SK-N-MC (cell line): Measurements from ENCODE around the gene LATS2.
"Not testable (repeated sequence)": the region's sequence is repeated elsewhere in the genome, so short reads cannot be mapped to it uniquely, and the experiment has no call there.

Source experiments
- DNase-seq: peaks from one replicate; pipeline ENCODE4 v3.0.0-alpha.2; 2011; ENCODE audit warnings: low read depth, low spot score
- H3K27ac ChIP-seq: fragments of 200-600 bp; sonication (generic); 2 replicates; pipeline ENCODE4 v1.5.1; 2016; ENCODE audit warnings: mixed run types
- H3K36me3 ChIP-seq: fragments of 200-600 bp; sonication (generic); 2 replicates; pipeline ENCODE4 v1.6.1; 2017; ENCODE audit warnings: antibody characterized with exemption, low read length, mixed read lengths; ENCODE audit not compliant: insufficient read depth
- H3K4me3 ChIP-seq: fragments of 200-600 bp; sonication (generic); 2 replicates; pipeline ENCODE4 v1.5.1; 2016
- H3K9ac ChIP-seq: fragments of 200-600 bp; sonication (generic); 2 replicates; pipeline ENCODE4 v1.8.0; 2017; ENCODE audit warnings: mixed run types, mixed read lengths; ENCODE audit not compliant: insufficient read length
- H3K9me3 ChIP-seq: fragments of 200-600 bp; sonication (generic); 2 replicates; pipeline ENCODE4 v1.6.1; 2017; ENCODE audit warnings: low read depth, mild to moderate bottlenecking, antibody characterized with exemption, low read length, moderate library complexity, mixed read lengths
- EZH2 ChIP-seq: fragments of 200-600 bp; sonication (generic); IDR thresholded peaks from one replicate; pipeline ENCODE4 v1.6.1; 2017; ENCODE audit warnings: antibody characterized with exemption
- FOXP2 ChIP-seq: optimal IDR thresholded peaks from 2 replicates; pipeline ENCODE3; 2011; ENCODE audit warnings: mild to moderate bottlenecking, moderate library complexity; ENCODE audit not compliant: insufficient read depth; ENCODE audit errors: extremely low read length, control extremely low read depth
- POLR2AphosphoS5 ChIP-seq: IDR thresholded peaks from 2 replicates; pipeline ENCODE4 v1.6.1; 2012; ENCODE audit warnings: mild to moderate bottlenecking, low read depth, low read length, borderline replicate concordance

LATS2 gene

GRCh38 chr13:20967340-20967739 is 94.0 kb downstream of the LATS2 start:
- H3K27ac ChIP-seq: no peak overlapping the region

GRCh38 chr13:20964904-20965303 is 96.5 kb downstream of the LATS2 start:
- Histone ChIP-seq H3K27ac (no peak overlapping the region), H3K36me3 (no peaks in the 10 kb centered on the region), H3K9ac (no peak overlapping the region), H3K4me3 (no peak overlapping the region), H3K9me3 (no peaks in the 10 kb centered on the region)
- DNase-seq: no peak
- TF ChIP-seq POLR2AphosphoS5: no peak
- TF ChIP-seq EZH2: no peak
- TF ChIP-seq FOXP2: no peak

More at GRCh38 chr13:20967340-20967739, 94.0 kb downstream of the LATS2 start:
- Histone ChIP-seq H3K9me3 (no peaks in the 10 kb centered on the region), H3K36me3 (no peaks in the 10 kb centered on the region), H3K9ac (no peak overlapping the region), H3K4me3 (no peak overlapping the region)
- TF ChIP-seq FOXP2 (no peak), EZH2 (no peak), POLR2AphosphoS5 (no peak)
- no peak for DNase-seq

- H3K36me3 ChIP-seq, DNase-seq, H3K9ac ChIP-seq, H3K4me3 ChIP-seq, H3K9me3 ChIP-seq, H3K27ac ChIP-seq: not testable (repeated sequence)
Measured at GRCh38 chr13:20961663-20962062, 99.7 kb downstream of the LATS2 start.

GRCh38 chr13:20960663-20961309 is 100.6 kb downstream of the LATS2 start:
- no peak for DNase-seq
- H3K9me3 ChIP-seq: no peaks in the 10 kb centered on the region
- H3K4me3 ChIP-seq: 0 out of 2 replicates have a peak overlapping the region, but pooled peaks have one; percentile 28
- H3K27ac ChIP-seq: no peak overlapping the region
- TF ChIP-seq FOXP2: no peak
- no peak for TF ChIP-seq POLR2AphosphoS5
- TF ChIP-seq EZH2: no peak
- H3K9ac ChIP-seq: no peak overlapping the region
- H3K36me3 ChIP-seq: no peaks in the 10 kb centered on the region

- H3K9me3 ChIP-seq, H3K27ac ChIP-seq, H3K4me3 ChIP-seq, H3K9ac ChIP-seq, H3K36me3 ChIP-seq, DNase-seq: not testable (repeated sequence)
Measured at GRCh38 chr13:20957049-20957620, 104.3 kb downstream of the LATS2 start.

GRCh38 chr13:20955496-20955895 is 105.9 kb downstream of the LATS2 start:
- no peak for DNase-seq
- no peaks in the 10 kb centered on the region for H3K9me3 ChIP-seq
- H3K27ac ChIP-seq: no peak overlapping the region
- no peak overlapping the region for H3K4me3 ChIP-seq
- H3K36me3 ChIP-seq: no peaks in the 10 kb centered on the region
- TF ChIP-seq POLR2AphosphoS5 (no peak), FOXP2 (no peak), EZH2 (no peak)
- H3K9ac ChIP-seq: no peak overlapping the region

- H3K27ac ChIP-seq: no peak overlapping the region
- no peak for DNase-seq
- no peaks in the 10 kb centered on the region for H3K9me3 ChIP-seq
- TF ChIP-seq EZH2 (no peak), FOXP2 (no peak), POLR2AphosphoS5 (no peak)
- H3K9ac ChIP-seq: no peak overlapping the region
- no peaks in the 10 kb centered on the region for H3K36me3 ChIP-seq
- no peak overlapping the region for H3K4me3 ChIP-seq
Measured at GRCh38 chr13:20953245-20953931, 108.0 kb downstream of the LATS2 start.

GRCh38 chr13:20952838-20953237 is 108.5 kb downstream of the LATS2 start:
- TF ChIP-seq POLR2AphosphoS5: no peak
- no peak overlapping the region for H3K4me3 ChIP-seq
- H3K9ac ChIP-seq: no peak overlapping the region
- DNase-seq: no peak
- H3K9me3 ChIP-seq: no peaks in the 10 kb centered on the region
- no peaks in the 10 kb centered on the region for H3K36me3 ChIP-seq
- H3K27ac ChIP-seq: no peak overlapping the region

- not testable (repeated sequence) for DNase-seq, H3K9me3 ChIP-seq, H3K27ac ChIP-seq, H3K4me3 ChIP-seq, H3K36me3 ChIP-seq, H3K9ac ChIP-seq
Measured at GRCh38 chr13:20948001-20948400, 113.4 kb downstream of the LATS2 start.

- no peak for DNase-seq
- no peak for TF ChIP-seq POLR2AphosphoS5
- TF ChIP-seq FOXP2: no peak
- TF ChIP-seq EZH2: no peak
- Histone ChIP-seq H3K4me3 (no peak overlapping the region), H3K36me3 (no peaks in the 10 kb centered on the region), H3K9me3 (no peaks in the 10 kb centered on the region), H3K9ac (no peak overlapping the region), H3K27ac (no peak overlapping the region)
Measured at GRCh38 chr13:20945952-20946383, 115.4 kb downstream of the LATS2 start.
